C1 segment of cervical spinal cord (tissue), 14 donors: ENCODE measurements around the gene SLC35F5.
"Not testable (repeated sequence)": the region's sequence is repeated elsewhere in the genome, so short reads cannot be mapped to it uniquely, and the experiment has no call there.

Source experiments
- DNase-seq, 14 donors: peaks; one replicate each; lab custom pipeline; 2025; lab: John Stamatoyannopoulos, UW

Gene SLC35F5

GRCh38 chr2:113756355-113757137 lies at the start of gene SLC35F5:
SLC35F5 (minus strand) TSS chr2:113756642; CDS start chr2:113756409, 233 bp downstream.
- peak; percentile 48 to 98 (median 90) for DNase-seq

GRCh38 chr2:113799375-113799774 lies 42.9 kb upstream of the SLC35F5 start:
- no peak for DNase-seq

GRCh38 chr2:113797237-113797636 lies 40.8 kb upstream of the SLC35F5 start:
- DNase-seq = no peak

GRCh38 chr2:113796592-113797175 lies 40.2 kb upstream of the SLC35F5 start:
- DNase-seq = no peak

- no peak for DNase-seq
Observed at GRCh38 chr2:113795405-113795920, 39.0 kb upstream of the SLC35F5 start.

- DNase-seq = no peak
Observed at GRCh38 chr2:113791697-113792590, 35.5 kb upstream of the SLC35F5 start.

GRCh38 chr2:113784823-113785744 lies 28.6 kb upstream of the SLC35F5 start:
- no peak for DNase-seq

- no peak for DNase-seq
Observed at GRCh38 chr2:113780472-113780871, 24.0 kb upstream of the SLC35F5 start.

- no peak for DNase-seq
Observed at GRCh38 chr2:113777371-113777770, 20.9 kb upstream of the SLC35F5 start.

- no peak for DNase-seq
Observed at GRCh38 chr2:113776949-113777348, 20.5 kb upstream of the SLC35F5 start.

GRCh38 chr2:113774616-113775015 lies 18.2 kb upstream of the SLC35F5 start:
- not testable (repeated sequence) for DNase-seq

GRCh38 chr2:113770929-113771328 lies 14.5 kb upstream of the SLC35F5 start:
- no peak for DNase-seq

- no peak for DNase-seq
Observed at GRCh38 chr2:113769555-113769954, 13.1 kb upstream of the SLC35F5 start.

- no peak for DNase-seq
Observed at GRCh38 chr2:113768770-113769169, 12.3 kb upstream of the SLC35F5 start.

GRCh38 chr2:113767811-113768460 lies 11.5 kb upstream of the SLC35F5 start:
- DNase-seq = no peak

- DNase-seq = no peak
Observed at GRCh38 chr2:113765276-113765675, 8.8 kb upstream of the SLC35F5 start.

- DNase-seq = no peak
Observed at GRCh38 chr2:113762377-113763118, 6.1 kb upstream of the SLC35F5 start.

- DNase-seq = no peak
Observed at GRCh38 chr2:113760400-113760799, 4.0 kb upstream of the SLC35F5 start.

GRCh38 chr2:113757138-113757657 lies 756 bp upstream of the SLC35F5 start:
- DNase-seq = peak in 6 of 14 donors; percentile 1 to 40 (median 14)
